Endothelial cell of umbilical vein (primary cell): Measurements from ENCODE around the gene DEXI. TPM values are rescaled to one million over a fixed set of nuclear protein-coding genes. Genes with fewer than 3 reads are reported as not detected.

Experiments used
- BruUV-seq: library from RNA; stranded (reverse); fragments of 400-500 nt; replicated peaks from 2 replicates; lab custom pipeline; 2021; lab: Mats Ljungman, UMichigan
- CTCF ChIA-PET: fragments of 300-600, 350-600 bp; sonication (Branson Sonifier 250); formaldehyde crosslinking; loops from one replicate; lab custom pipeline; 2021; ENCODE audit warnings: antibody characterized with exemption, inconsistent platforms; lab: Charles Lee
- POLR2A ChIA-PET: fragments of 300-600, 350-600 bp; sonication (Branson Sonifier 250); formaldehyde crosslinking; loops from one replicate; lab custom pipeline; 2021; ENCODE audit warnings: antibody characterized with exemption, inconsistent platforms; lab: Charles Lee
- DNase-seq: peaks from one replicate; pipeline ENCODE4 v3.0.0-alpha.2; 2011; ENCODE audit warnings: low read depth, low spot score
- FAIRE-seq: peaks from 2 replicates; lab custom pipeline; 2011; peaks lifted over from hg19 to GRCh38; lab: Jason Lieb, UNC
- H2AFZ ChIP-seq: 2 replicates; pipeline ENCODE4 v1.6.0; 2012; ENCODE audit warnings: low read depth, low read length, control low read depth, inconsistent platforms
- H3K27ac ChIP-seq: 2 replicates; pipeline ENCODE4 v1.5.1; 2011; ENCODE audit warnings: low read depth, mild to moderate bottlenecking, control low read depth, low read length, moderate library complexity; ENCODE audit not compliant: insufficient read depth
- H3K27me3 ChIP-seq, 2 experiments: 2 replicates each; pipeline versions ENCODE4 v1.6.0 to v1.6.1; 2011; ENCODE audit warnings: low read length in 2 of 2, mixed read lengths in 1 of 2; ENCODE audit not compliant: control insufficient read depth in 2 of 2, insufficient read depth in 2 of 2
- H3K36me3 ChIP-seq, 2 experiments: 2 replicates in 1 of 2; 3 replicates in 1 of 2; pipeline ENCODE4 v1.5.1; 2011; ENCODE audit warnings: low read length in 2 of 2, mild to moderate bottlenecking in 1 of 2, moderate library complexity in 1 of 2; ENCODE audit not compliant: control insufficient read depth in 2 of 2, insufficient read depth in 2 of 2; ENCODE audit errors: extremely low read depth in 1 of 2
- H3K4me1 ChIP-seq: 3 replicates; pipeline ENCODE4 v1.5.1; 2011; ENCODE audit warnings: mild to moderate bottlenecking, low read length; ENCODE audit not compliant: control insufficient read depth, insufficient read depth; ENCODE audit errors: extremely low read depth
- H3K4me2 ChIP-seq: 2 replicates; pipeline ENCODE4 v1.6.1; 2011; ENCODE audit warnings: low read length, control low read depth, mixed read lengths; ENCODE audit not compliant: insufficient read depth
- H3K4me3 ChIP-seq, 3 experiments: fragments of 200-600 bp in 1 of 3; sonication (generic), shearing (Covaris generic) in 1 of 3; replicated peaks in 1 of 3; 2 replicates each; pipeline ENCODE4 v1.5.1; 2011 to 2016; ENCODE audit warnings: control low read depth in 3 of 3, low read length in 3 of 3, mild to moderate bottlenecking in 2 of 3, inconsistent platforms in 1 of 3, low read depth in 1 of 3, moderate library complexity in 1 of 3; ENCODE audit not compliant: insufficient read depth in 1 of 3
- H3K79me2 ChIP-seq: 2 replicates; pipeline ENCODE4 v1.6.0; 2012; ENCODE audit warnings: low read length, inconsistent platforms; ENCODE audit not compliant: control insufficient read depth, insufficient read depth
- H3K9ac ChIP-seq: replicated peaks from 2 replicates; pipeline ENCODE3; 2011; ENCODE audit warnings: low read length, control low read depth; ENCODE audit not compliant: insufficient read depth; ENCODE audit errors: extremely low read depth
- H3K9me1 ChIP-seq: replicated peaks from 3 replicates; pipeline ENCODE4 v1.6.0; 2011; ENCODE audit warnings: mild to moderate bottlenecking, low read length; ENCODE audit not compliant: control insufficient read depth, insufficient read depth; ENCODE audit errors: extremely low read depth
- H3K9me3 ChIP-seq: replicated peaks from 2 replicates; pipeline ENCODE4 v1.5.1; 2012; ENCODE audit warnings: low read length, inconsistent platforms; ENCODE audit not compliant: control insufficient read depth, insufficient read depth
- H4K20me1 ChIP-seq: replicated peaks from 2 replicates; pipeline ENCODE3; 2011; ENCODE audit warnings: mild to moderate bottlenecking, low read length; ENCODE audit not compliant: control insufficient read depth, insufficient read depth; ENCODE audit errors: extremely low read depth
- CTCF ChIP-seq, 2 donors: IDR thresholded peaks; 1 replicate in 1 of 2; 2 replicates in 1 of 2; pipeline ENCODE4 v1.5.1; 2011; ENCODE audit warnings: low read length in 2 of 2, mild to moderate bottlenecking in 2 of 2, moderate library complexity in 2 of 2, control low read depth in 1 of 2, inconsistent platforms in 1 of 2, low read depth in 1 of 2; ENCODE audit not compliant: insufficient read depth in 1 of 2; ENCODE audit errors: extremely low read depth in 1 of 2
- EZH2 ChIP-seq: IDR thresholded peaks from 2 replicates; pipeline ENCODE4 v1.6.1; 2012; ENCODE audit warnings: borderline replicate concordance, low read depth, mild to moderate bottlenecking, moderate library complexity, low read length, inconsistent platforms; ENCODE audit not compliant: severe bottlenecking
- FOS ChIP-seq: IDR thresholded peaks from 2 replicates; pipeline ENCODE4 v1.6.1; 2011; ENCODE audit warnings: mild to moderate bottlenecking, low read length, moderate library complexity, borderline replicate concordance; ENCODE audit not compliant: insufficient read depth
- GATA2 ChIP-seq: IDR thresholded peaks from 2 replicates; pipeline ENCODE4 v1.7.0; 2011; ENCODE audit warnings: low read depth, mild to moderate bottlenecking, moderate library complexity, mixed read lengths, low read length; ENCODE audit not compliant: insufficient read length, insufficient read depth
- JUN ChIP-seq: IDR thresholded peaks from 2 replicates; pipeline ENCODE4 v1.6.1; 2011; ENCODE audit warnings: borderline replicate concordance, low read depth; ENCODE audit not compliant: insufficient read length, insufficient read depth
- MAX ChIP-seq: IDR thresholded peaks from 2 replicates; pipeline ENCODE4 v1.6.1; 2011; ENCODE audit not compliant: insufficient read depth, insufficient read length
- MYC ChIP-seq: IDR thresholded peaks from one replicate; pipeline ENCODE4 v1.6.1; 2011; ENCODE audit warnings: mild to moderate bottlenecking, low read depth, low read length
- POLR2A ChIP-seq: IDR thresholded peaks from 2 replicates; pipeline ENCODE4 v1.6.1; 2012; ENCODE audit warnings: low read depth, mild to moderate bottlenecking, control low read depth, low read length
- POLR2AphosphoS5 ChIP-seq: IDR thresholded peaks from 2 replicates; pipeline ENCODE4 v1.6.1; 2012; ENCODE audit warnings: low read depth, mild to moderate bottlenecking, control low read depth, low read length, moderate library complexity; ENCODE audit not compliant: insufficient read depth
- dilution Hi-C: fragments of 300-500 bp; cut with MboI; formaldehyde crosslinking; loops from one replicate; pipeline ENCODE4 v1.15.0; 2019; ENCODE audit warnings: low sequenced_read_pairs; ENCODE audit not compliant: extremely low pct_ligation_motif_present
- intact Hi-C: fragments of 100-400 bp; cut with micrococcal nuclease; formaldehyde crosslinking; loops from one replicate; pipeline ENCODE4 v1.10.0; 2022
- polyA plus RNA-seq, 4 experiments: library from polyadenylated mRNA; depleted of rRNA in 3 of 4; stranded (reverse) in 3 of 4; unstranded in 1 of 4; fragments of >200 nt; gene quantifications; 2 replicates each; pipeline versions ENCODE4 v1.2.1 to v1.2.3, GENCODE V29; 2011 to 2012; ENCODE audit warnings: missing spikeins in 1 of 4
- total RNA-seq: library from RNA; stranded (reverse); gene quantifications from 2 replicates; pipeline ENCODE4 v1.2.3, GENCODE V29; 2021

The DEXI gene
- total and polyA plus RNA-seq, 2 donors (not counting 3 experiments of a cell fraction or from before 2014, with no cell fraction given): 32.8 to 69.5 TPM

DNA sequence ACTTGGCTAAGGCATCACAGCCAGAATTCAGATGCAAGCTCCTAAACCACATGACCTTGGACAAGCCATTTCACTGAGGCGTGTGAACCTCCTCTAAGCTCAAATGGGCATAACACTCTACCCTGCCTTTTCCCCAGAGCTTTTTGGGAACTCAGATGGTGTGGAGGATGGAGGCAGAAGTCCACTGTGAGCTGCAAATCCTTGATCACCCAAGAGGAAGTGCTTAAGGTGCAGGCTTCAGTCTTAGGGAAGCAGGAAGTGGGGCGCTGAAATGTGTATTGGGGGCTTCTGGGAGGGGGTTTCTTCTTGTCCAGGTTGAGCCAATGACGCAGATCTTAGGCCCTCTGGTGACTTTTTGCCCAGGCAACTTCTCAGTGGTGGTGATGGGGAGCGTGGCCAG is 52.4 kb downstream of the DEXI start:
- Histone ChIP-seq H3K4me3 (no peak overlapping the region), H4K20me1 (no peaks in the 10 kb centered on the region), H3K9me1 (no peaks in the 10 kb centered on the region), H3K4me1 (no peaks in the 10 kb centered on the region), H3K27ac (no peak overlapping the region), H3K4me2 (no peak overlapping the region), H3K9ac (no peak overlapping the region), H3K36me3 (no peaks in the 10 kb centered on the region), H3K27me3 (no peaks in the 10 kb centered on the region), H3K9me3 (no peaks in the 10 kb centered on the region), H2AFZ (no peak overlapping the region), H3K79me2 (no peaks in the 10 kb centered on the region)
- TF ChIP-seq FOS (no peak), CTCF (IDR thresholded peaks at IDR 0.05; ENCODE audit: extremely low read depth in 1 of 2, insufficient read depth in 1 of 2, low read depth in 1 of 2, low read length in 2 of 2) (no peak), POLR2A (no peak), GATA2 (no peak), POLR2AphosphoS5 (no peak), MYC (no peak), MAX (no peak), JUN (no peak), EZH2 (no peak)
- no peak for DNase-seq
- FAIRE-seq: no peak
- dilution Hi-C loops: no loop called here
- intact Hi-C loops: no loop called here
- CTCF ChIA-PET: interaction anchor here (1.0 kb wide), 1 partner anchor 29 kb away, joined by 3 read pairs; no protein-coding TSS in a partner anchor
- BruUV-seq: no TSS peak
- POLR2A ChIA-PET: no interaction called here
